Tibial nerve (tissue), 3 donors: Measurements from ENCODE around the gene KCNK3.

Source experiments
- POLR2A ChIP-seq, 2 donors: fragments of 450-650 bp; IDR thresholded peaks; one replicate each; pipeline ENCODE4 v1.6.1; 2017; ENCODE audit warnings: antibody characterized with exemption in 2 of 2, mild to moderate bottlenecking in 2 of 2, moderate library complexity in 2 of 2
- TF ChIP-seq, protein P1 (sequence below), 5 experiments: fragments of 200-600 bp in 3 of 5; fragments of 450-650 bp in 2 of 5; sonication (generic) in 3 of 5; IDR thresholded peaks; one replicate each; pipeline ENCODE4 v1.5.1; 2016 to 2019; ENCODE audit warnings: antibody characterized with exemption in 5 of 5, mild to moderate bottlenecking in 3 of 5, moderate library complexity in 2 of 5

DNA sequence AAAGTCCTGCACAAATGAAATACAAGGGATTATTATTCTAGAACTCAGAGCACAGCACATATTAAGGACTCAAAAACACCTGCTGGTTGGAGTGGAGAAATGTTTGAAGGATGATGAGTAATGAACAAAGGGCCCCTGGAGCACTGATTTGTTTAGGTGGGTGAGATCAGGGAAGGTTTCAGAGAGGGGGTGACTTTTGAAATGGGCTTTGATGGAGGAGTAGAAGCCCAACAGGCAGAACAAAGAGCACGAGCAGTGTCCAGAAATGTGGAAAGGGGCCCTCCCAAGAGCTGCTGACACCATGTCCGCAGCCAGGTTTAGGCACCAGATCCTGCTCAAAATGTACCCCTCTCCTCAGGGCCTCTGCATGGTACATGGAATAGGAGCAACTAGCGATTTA, 23.8 kb downstream of the KCNK3 start:
- TF ChIP-seq, protein P1, sequence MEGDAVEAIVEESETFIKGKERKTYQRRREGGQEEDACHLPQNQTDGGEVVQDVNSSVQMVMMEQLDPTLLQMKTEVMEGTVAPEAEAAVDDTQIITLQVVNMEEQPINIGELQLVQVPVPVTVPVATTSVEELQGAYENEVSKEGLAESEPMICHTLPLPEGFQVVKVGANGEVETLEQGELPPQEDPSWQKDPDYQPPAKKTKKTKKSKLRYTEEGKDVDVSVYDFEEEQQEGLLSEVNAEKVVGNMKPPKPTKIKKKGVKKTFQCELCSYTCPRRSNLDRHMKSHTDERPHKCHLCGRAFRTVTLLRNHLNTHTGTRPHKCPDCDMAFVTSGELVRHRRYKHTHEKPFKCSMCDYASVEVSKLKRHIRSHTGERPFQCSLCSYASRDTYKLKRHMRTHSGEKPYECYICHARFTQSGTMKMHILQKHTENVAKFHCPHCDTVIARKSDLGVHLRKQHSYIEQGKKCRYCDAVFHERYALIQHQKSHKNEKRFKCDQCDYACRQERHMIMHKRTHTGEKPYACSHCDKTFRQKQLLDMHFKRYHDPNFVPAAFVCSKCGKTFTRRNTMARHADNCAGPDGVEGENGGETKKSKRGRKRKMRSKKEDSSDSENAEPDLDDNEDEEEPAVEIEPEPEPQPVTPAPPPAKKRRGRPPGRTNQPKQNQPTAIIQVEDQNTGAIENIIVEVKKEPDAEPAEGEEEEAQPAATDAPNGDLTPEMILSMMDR (IDR thresholded peaks at IDR 0.05): no peak
- TF ChIP-seq POLR2A (IDR thresholded peaks at IDR 0.05): no peak
